ENCODE measurements around the gene IL1RAPL1. TPM values are rescaled to one million over a fixed set of nuclear protein-coding genes. Genes with fewer than 3 reads are reported as not detected.

The IL1RAPL1 gene
- total and polyA plus RNA-seq, 2 experiments from 2014 or later = 0.18 to 0.49 TPM

DNA sequence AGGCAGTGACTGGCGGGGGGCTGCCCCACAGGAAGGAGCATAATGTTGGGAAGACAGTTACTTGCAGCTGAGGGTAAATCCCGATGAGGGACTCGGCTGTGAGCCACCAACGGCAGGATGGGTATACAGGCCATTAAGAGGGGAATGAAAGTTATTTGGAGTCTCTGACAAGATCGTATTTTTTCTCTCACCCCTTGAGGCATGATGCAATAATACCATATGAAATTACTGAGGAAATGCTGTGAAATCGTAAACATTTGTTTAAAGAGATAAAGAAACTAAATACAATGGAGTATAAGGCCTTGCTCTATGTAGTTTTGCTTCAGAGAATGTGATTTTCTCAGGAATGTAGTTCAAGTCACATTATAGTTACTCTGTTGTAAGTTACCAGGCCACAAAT lies 12.7 kb downstream of the IL1RAPL1 start:
- TF ChIP-seq, protein P1, sequence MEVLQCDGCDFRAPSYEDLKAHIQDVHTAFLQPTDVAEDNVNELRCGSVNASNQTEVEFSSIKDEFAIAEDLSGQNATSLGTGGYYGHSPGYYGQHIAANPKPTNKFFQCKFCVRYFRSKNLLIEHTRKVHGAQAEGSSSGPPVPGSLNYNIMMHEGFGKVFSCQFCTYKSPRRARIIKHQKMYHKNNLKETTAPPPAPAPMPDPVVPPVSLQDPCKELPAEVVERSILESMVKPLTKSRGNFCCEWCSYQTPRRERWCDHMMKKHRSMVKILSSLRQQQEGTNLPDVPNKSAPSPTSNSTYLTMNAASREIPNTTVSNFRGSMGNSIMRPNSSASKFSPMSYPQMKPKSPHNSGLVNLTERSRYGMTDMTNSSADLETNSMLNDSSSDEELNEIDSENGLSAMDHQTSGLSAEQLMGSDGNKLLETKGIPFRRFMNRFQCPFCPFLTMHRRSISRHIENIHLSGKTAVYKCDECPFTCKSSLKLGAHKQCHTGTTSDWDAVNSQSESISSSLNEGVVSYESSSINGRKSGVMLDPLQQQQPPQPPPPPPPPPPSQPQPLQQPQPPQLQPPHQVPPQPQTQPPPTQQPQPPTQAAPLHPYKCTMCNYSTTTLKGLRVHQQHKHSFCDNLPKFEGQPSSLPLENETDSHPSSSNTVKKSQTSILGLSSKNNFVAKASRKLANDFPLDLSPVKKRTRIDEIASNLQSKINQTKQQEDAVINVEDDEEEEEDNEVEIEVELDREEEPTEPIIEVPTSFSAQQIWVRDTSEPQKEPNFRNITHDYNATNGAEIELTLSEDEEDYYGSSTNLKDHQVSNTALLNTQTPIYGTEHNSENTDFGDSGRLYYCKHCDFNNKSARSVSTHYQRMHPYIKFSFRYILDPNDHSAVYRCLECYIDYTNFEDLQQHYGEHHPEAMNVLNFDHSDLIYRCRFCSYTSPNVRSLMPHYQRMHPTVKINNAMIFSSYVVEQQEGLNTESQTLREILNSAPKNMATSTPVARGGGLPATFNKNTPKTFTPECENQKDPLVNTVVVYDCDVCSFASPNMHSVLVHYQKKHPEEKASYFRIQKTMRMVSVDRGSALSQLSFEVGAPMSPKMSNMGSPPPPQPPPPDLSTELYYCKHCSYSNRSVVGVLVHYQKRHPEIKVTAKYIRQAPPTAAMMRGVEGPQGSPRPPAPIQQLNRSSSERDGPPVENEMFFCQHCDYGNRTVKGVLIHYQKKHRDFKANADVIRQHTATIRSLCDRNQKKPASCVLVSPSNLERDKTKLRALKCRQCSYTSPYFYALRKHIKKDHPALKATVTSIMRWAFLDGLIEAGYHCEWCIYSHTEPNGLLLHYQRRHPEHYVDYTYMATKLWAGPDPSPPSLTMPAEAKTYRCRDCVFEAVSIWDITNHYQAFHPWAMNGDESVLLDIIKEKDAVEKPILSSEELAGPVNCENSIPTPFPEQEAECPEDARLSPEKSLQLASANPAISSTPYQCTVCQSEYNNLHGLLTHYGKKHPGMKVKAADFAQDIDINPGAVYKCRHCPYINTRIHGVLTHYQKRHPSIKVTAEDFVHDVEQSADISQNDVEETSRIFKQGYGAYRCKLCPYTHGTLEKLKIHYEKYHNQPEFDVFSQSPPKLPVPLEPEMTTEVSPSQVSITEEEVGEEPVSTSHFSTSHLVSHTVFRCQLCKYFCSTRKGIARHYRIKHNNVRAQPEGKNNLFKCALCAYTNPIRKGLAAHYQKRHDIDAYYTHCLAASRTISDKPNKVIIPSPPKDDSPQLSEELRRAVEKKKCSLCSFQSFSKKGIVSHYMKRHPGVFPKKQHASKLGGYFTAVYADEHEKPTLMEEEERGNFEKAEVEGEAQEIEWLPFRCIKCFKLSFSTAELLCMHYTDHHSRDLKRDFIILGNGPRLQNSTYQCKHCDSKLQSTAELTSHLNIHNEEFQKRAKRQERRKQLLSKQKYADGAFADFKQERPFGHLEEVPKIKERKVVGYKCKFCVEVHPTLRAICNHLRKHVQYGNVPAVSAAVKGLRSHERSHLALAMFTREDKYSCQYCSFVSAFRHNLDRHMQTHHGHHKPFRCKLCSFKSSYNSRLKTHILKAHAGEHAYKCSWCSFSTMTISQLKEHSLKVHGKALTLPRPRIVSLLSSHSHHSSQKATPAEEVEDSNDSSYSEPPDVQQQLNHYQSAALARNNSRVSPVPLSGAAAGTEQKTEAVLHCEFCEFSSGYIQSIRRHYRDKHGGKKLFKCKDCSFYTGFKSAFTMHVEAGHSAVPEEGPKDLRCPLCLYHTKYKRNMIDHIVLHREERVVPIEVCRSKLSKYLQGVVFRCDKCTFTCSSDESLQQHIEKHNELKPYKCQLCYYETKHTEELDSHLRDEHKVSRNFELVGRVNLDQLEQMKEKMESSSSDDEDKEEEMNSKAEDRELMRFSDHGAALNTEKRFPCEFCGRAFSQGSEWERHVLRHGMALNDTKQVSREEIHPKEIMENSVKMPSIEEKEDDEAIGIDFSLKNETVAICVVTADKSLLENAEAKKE (CRISPR knock-in tag; IDR thresholded peaks at IDR 0.05) = no peak
- TF ChIP-seq POLR2AphosphoS5 (IDR thresholded peaks at IDR 0.05; ENCODE audit: low read depth) (no peak), EZH2phosphoT487 (IDR thresholded peaks at IDR 0.05; ENCODE audit: unreplicated experiment) (no peak), ZNF331 (CRISPR knock-in tag; IDR thresholded peaks at IDR 0.05; ENCODE audit: low read depth) (no peak), JUNB (IDR thresholded peaks at IDR 0.05; ENCODE audit: unreplicated experiment) (no peak), STAT1 (IDR thresholded peaks at IDR 0.05; ENCODE audit: unreplicated experiment) (no peak), EZH2 (IDR thresholded peaks at IDR 0.05; ENCODE audit: low read depth, unreplicated experiment) (no peak), ZNF114 (CRISPR knock-in tag; IDR thresholded peaks at IDR 0.05) (no peak), NANOG (IDR thresholded peaks at IDR 0.05; ENCODE audit: borderline replicate concordance) (no peak), CREB1 (CRISPR knock-in tag; IDR thresholded peaks at IDR 0.05; ENCODE audit: low read depth) (no peak)
- TF ChIP-seq, protein P2, sequence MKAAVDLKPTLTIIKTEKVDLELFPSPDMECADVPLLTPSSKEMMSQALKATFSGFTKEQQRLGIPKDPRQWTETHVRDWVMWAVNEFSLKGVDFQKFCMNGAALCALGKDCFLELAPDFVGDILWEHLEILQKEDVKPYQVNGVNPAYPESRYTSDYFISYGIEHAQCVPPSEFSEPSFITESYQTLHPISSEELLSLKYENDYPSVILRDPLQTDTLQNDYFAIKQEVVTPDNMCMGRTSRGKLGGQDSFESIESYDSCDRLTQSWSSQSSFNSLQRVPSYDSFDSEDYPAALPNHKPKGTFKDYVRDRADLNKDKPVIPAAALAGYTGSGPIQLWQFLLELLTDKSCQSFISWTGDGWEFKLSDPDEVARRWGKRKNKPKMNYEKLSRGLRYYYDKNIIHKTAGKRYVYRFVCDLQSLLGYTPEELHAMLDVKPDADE (IDR thresholded peaks at IDR 0.05) = no peak
- TF ChIP-seq, protein P3, sequence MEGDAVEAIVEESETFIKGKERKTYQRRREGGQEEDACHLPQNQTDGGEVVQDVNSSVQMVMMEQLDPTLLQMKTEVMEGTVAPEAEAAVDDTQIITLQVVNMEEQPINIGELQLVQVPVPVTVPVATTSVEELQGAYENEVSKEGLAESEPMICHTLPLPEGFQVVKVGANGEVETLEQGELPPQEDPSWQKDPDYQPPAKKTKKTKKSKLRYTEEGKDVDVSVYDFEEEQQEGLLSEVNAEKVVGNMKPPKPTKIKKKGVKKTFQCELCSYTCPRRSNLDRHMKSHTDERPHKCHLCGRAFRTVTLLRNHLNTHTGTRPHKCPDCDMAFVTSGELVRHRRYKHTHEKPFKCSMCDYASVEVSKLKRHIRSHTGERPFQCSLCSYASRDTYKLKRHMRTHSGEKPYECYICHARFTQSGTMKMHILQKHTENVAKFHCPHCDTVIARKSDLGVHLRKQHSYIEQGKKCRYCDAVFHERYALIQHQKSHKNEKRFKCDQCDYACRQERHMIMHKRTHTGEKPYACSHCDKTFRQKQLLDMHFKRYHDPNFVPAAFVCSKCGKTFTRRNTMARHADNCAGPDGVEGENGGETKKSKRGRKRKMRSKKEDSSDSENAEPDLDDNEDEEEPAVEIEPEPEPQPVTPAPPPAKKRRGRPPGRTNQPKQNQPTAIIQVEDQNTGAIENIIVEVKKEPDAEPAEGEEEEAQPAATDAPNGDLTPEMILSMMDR (conservative IDR thresholded peaks at IDR 0.05; ENCODE audit: low read depth in 2 of 2) = no peak
- TF ChIP-seq, protein P4, sequence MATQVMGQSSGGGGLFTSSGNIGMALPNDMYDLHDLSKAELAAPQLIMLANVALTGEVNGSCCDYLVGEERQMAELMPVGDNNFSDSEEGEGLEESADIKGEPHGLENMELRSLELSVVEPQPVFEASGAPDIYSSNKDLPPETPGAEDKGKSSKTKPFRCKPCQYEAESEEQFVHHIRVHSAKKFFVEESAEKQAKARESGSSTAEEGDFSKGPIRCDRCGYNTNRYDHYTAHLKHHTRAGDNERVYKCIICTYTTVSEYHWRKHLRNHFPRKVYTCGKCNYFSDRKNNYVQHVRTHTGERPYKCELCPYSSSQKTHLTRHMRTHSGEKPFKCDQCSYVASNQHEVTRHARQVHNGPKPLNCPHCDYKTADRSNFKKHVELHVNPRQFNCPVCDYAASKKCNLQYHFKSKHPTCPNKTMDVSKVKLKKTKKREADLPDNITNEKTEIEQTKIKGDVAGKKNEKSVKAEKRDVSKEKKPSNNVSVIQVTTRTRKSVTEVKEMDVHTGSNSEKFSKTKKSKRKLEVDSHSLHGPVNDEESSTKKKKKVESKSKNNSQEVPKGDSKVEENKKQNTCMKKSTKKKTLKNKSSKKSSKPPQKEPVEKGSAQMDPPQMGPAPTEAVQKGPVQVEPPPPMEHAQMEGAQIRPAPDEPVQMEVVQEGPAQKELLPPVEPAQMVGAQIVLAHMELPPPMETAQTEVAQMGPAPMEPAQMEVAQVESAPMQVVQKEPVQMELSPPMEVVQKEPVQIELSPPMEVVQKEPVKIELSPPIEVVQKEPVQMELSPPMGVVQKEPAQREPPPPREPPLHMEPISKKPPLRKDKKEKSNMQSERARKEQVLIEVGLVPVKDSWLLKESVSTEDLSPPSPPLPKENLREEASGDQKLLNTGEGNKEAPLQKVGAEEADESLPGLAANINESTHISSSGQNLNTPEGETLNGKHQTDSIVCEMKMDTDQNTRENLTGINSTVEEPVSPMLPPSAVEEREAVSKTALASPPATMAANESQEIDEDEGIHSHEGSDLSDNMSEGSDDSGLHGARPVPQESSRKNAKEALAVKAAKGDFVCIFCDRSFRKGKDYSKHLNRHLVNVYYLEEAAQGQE (IDR thresholded peaks at IDR 0.05; ENCODE audit: unreplicated experiment) = no peak
- Mint-ChIP-seq H3K4me3 (no peak overlapping the region), H3K27me3 (ENCODE audit: insufficient read depth, low read depth, poor library complexity) (no peaks in the 10 kb centered on the region), H3K9me3 (no peaks in the 10 kb centered on the region), H3K36me3 (ENCODE audit: low read depth) (no peaks in the 10 kb centered on the region), H3K4me1 (peaks cover 2% of the 10 kb centered on the region; the same call in 1 of the 3 replicates), H3K27ac (no peak overlapping the region)
- Histone ChIP-seq H3K27me3 (ENCODE audit: insufficient read depth) (no peaks in the 10 kb centered on the region), H3K27ac (ENCODE audit: low read depth) (no peak overlapping the region), H3F3A (replicated peaks; ENCODE audit: low read depth) (no peaks in the 10 kb centered on the region), H3K79me2 (replicated peaks; ENCODE audit: insufficient read depth) (no peaks in the 10 kb centered on the region), H3K36me3 (ENCODE audit: insufficient read depth) (no peaks in the 10 kb centered on the region), H3K4me2 (no peak overlapping the region), H3K4me3 (no peak overlapping the region), H4K20me1 (replicated peaks; ENCODE audit: insufficient read depth) (no peaks in the 10 kb centered on the region), H3K9me2 (ENCODE audit: insufficient read depth) (no peaks in the 10 kb centered on the region), H3K4me1 (ENCODE audit: insufficient read depth) (no peaks in the 10 kb centered on the region), H2AFZ (no peak overlapping the region)
- DNase-seq (ENCODE audit: low spot score) (no peak), ATAC-seq (no peak)

All from GM23338 (cell line).